HCT116 (cell line): ENCODE results near the gene GRM3. TPM values are rescaled to one million over a fixed set of nuclear protein-coding genes. Genes with fewer than 3 reads are reported as not detected.

ENCODE experiments used
- ATAC-seq: fragments of 200-7000 bp; cut with Tn5 transposase; 2 replicates; pipeline ENCODE4 v1.9.1; 2020; ENCODE audit warnings: mild to moderate bottlenecking, moderate library complexity
- BruUV-seq: library from RNA; stranded (reverse); fragments of 400-500 nt; replicated peaks from 2 replicates; lab custom pipeline; 2021; lab: Mats Ljungman, UMichigan
- CTCF ChIA-PET: fragments of 300-600 bp; sonication (Branson Sonifier 250); formaldehyde crosslinking; loops from one replicate; lab custom pipeline; 2021; ENCODE audit warnings: antibody characterized with exemption; lab: Charles Lee
- POLR2A ChIA-PET: fragments of 300-600, 350-600 bp; sonication (Branson Sonifier 250); formaldehyde crosslinking; loops from one replicate; lab custom pipeline; 2021; ENCODE audit warnings: antibody characterized with exemption; lab: Charles Lee
- RAD21 ChIA-PET, 2 experiments: fragments of 300-600 bp; sonication (Branson Sonifier 250); formaldehyde crosslinking; loops; one replicate each; lab custom pipeline; 2023; ENCODE audit warnings: low total read pairs in 2 of 2; ENCODE audit not compliant: uncharacterized antibody in 2 of 2, unreplicated experiment in 2 of 2, low non-redundant PET in 1 of 2; lab: Charles Lee
- DNase-seq: peaks from one replicate; pipeline ENCODE4 v3.0.0-alpha.2; 2010; ENCODE audit warnings: low read depth, low spot score
- H2AFZ ChIP-seq: fragments of 200-600 bp; shearing (Covaris generic), sonication (generic); 2 replicates; pipeline ENCODE4 v1.6.1; 2017; ENCODE audit warnings: low read depth, mixed run types, mixed read lengths, antibody characterized with exemption, low read length; ENCODE audit not compliant: poor library complexity, severe bottlenecking
- H3K27ac ChIP-seq: 2 replicates; pipeline ENCODE4 v1.5.1; 2012; ENCODE audit warnings: low read depth, low read length
- H3K27me3 ChIP-seq: fragments of 200-600 bp; sonication (generic); 2 replicates; pipeline ENCODE4 v1.6.1; 2016; ENCODE audit warnings: mixed run types, low read length, mixed read lengths; ENCODE audit not compliant: insufficient read depth
- H3K36me3 ChIP-seq, 2 experiments: fragments of 200-500 bp in 1 of 2; fragments of 200-600 bp in 1 of 2; sonication (Bioruptor generic) in 1 of 2; sonication (generic) in 1 of 2; 2 replicates each; pipeline versions ENCODE4 v1.5.1 to v1.6.1; 2014 to 2016; ENCODE audit warnings: low read length in 2 of 2, inconsistent platforms in 1 of 2, mixed read lengths in 1 of 2, mixed run types in 1 of 2; ENCODE audit not compliant: insufficient read depth in 2 of 2, control insufficient read depth in 1 of 2
- H3K4me1 ChIP-seq, 2 experiments: fragments of 200-600 bp in 1 of 2; sonication (generic) in 1 of 2; 2 replicates each; pipeline versions ENCODE4 v1.5.1 to v1.6.1; 2012 to 2017; ENCODE audit warnings: low read length in 2 of 2, inconsistent platforms in 1 of 2, mild to moderate bottlenecking in 1 of 2, mixed read lengths in 1 of 2, mixed run types in 1 of 2, moderate library complexity in 1 of 2; ENCODE audit not compliant: insufficient read depth in 2 of 2, control insufficient read depth in 1 of 2
- H3K4me2 ChIP-seq: fragments of 200-600 bp; sonication (generic); 2 replicates; pipeline ENCODE4 v1.6.1; 2017; ENCODE audit warnings: mixed run types, low read length, mixed read lengths
- H3K4me3 ChIP-seq, 2 experiments: fragments of 200-600 bp in 1 of 2; sonication (generic) in 1 of 2; replicated peaks in 1 of 2; 2 replicates each; pipeline ENCODE4 v1.5.1; 2011 to 2016; ENCODE audit warnings: low read length in 2 of 2, control low read depth in 1 of 2, low read depth in 1 of 2, mild to moderate bottlenecking in 1 of 2, mixed read lengths in 1 of 2, mixed run types in 1 of 2
- H3K79me2 ChIP-seq: fragments of 200-600 bp; sonication (generic); 2 replicates; pipeline ENCODE4 v1.6.1; 2017; ENCODE audit warnings: mild to moderate bottlenecking, mixed run types, low read length, moderate library complexity, mixed read lengths; ENCODE audit not compliant: insufficient read depth
- H3K9ac ChIP-seq: fragments of 200-600 bp; sonication (generic); 2 replicates; pipeline ENCODE4 v1.6.1; 2016; ENCODE audit warnings: low read length, mixed read lengths
- H3K9me2 ChIP-seq: fragments of 200-600 bp; sonication (generic), shearing (Covaris generic); 2 replicates; pipeline ENCODE4 v1.6.1; 2017; ENCODE audit warnings: mixed run types, mild to moderate bottlenecking, moderate library complexity; ENCODE audit not compliant: insufficient read depth
- H3K9me3 ChIP-seq, 2 experiments: fragments of 200-500 bp in 1 of 2; fragments of 200-600 bp in 1 of 2; sonication (Bioruptor generic) in 1 of 2; sonication (generic) in 1 of 2; 2 replicates each; pipeline ENCODE4 v1.6.1; 2014 to 2017; ENCODE audit warnings: low read length in 2 of 2, mixed read lengths in 2 of 2, inconsistent platforms in 1 of 2, low read depth in 1 of 2, mild to moderate bottlenecking in 1 of 2, mixed run types in 1 of 2, moderate library complexity in 1 of 2; ENCODE audit not compliant: control insufficient read depth in 1 of 2, insufficient read depth in 1 of 2
- H4K20me1 ChIP-seq: fragments of 200-600 bp; sonication (generic), shearing (Covaris generic); 2 replicates; pipeline ENCODE4 v1.6.1; 2017; ENCODE audit warnings: mixed run types, mild to moderate bottlenecking, moderate library complexity; ENCODE audit not compliant: insufficient read depth
- ATF3 ChIP-seq: IDR thresholded peaks from 2 replicates; pipeline ENCODE4 v1.6.1; 2012
- CEBPB ChIP-seq: IDR thresholded peaks from 2 replicates; pipeline ENCODE4 v1.6.1; 2012; ENCODE audit warnings: low read depth
- FOSL1 ChIP-seq: IDR thresholded peaks from 2 replicates; pipeline ENCODE4 v1.6.1; 2012; ENCODE audit warnings: low read depth
- RAD21 ChIP-seq: IDR thresholded peaks from 2 replicates; pipeline ENCODE4 v1.6.1; 2012; ENCODE audit warnings: low read depth, mild to moderate bottlenecking
- SRF ChIP-seq: IDR thresholded peaks from 2 replicates; pipeline ENCODE4 v1.6.1; 2012; ENCODE audit warnings: low read depth
- ZFX ChIP-seq: fragments of 450-650 bp; IDR thresholded peaks from 2 replicates; pipeline ENCODE4 v1.6.1; 2017
- intact Hi-C: fragments of 100-400 bp; cut with micrococcal nuclease; formaldehyde crosslinking; loops from 2 replicates; pipeline ENCODE4 v1.10.0; 2022
- total RNA-seq: library from RNA; stranded (reverse); gene quantifications from one replicate; pipeline ENCODE4 v1.2.1, GENCODE V29; 2021; ENCODE audit not compliant: unreplicated experiment

GRM3 gene
- total RNA-seq, 1 experiment from 2014 or later = not detected

GRCh38 chr7:86790383-86790782 is 146.7 kb downstream of the GRM3 start:
- no peak for ATAC-seq
- intact Hi-C loops = no loop called here
- H3K36me3 ChIP-seq = no peaks in the 10 kb centered on the region

GRCh38 chr7:86792260-86792659 is 148.6 kb downstream of the GRM3 start:
- H3K4me1 ChIP-seq = no peaks in the 10 kb centered on the region
- no peak overlapping the region for H3K9ac ChIP-seq
- DNase-seq (no peak), ATAC-seq (no peak)
- no peak overlapping the region for H2AFZ ChIP-seq
- H3K4me2 ChIP-seq = no peak overlapping the region
- H3K9me2 ChIP-seq = no peaks in the 10 kb centered on the region
- intact Hi-C loops = no loop called here
- TF ChIP-seq RAD21 (no peak), ZFX (no peak), SRF (no peak)
- H3K27me3 ChIP-seq = no peaks in the 10 kb centered on the region
- RAD21 ChIA-PET = no interaction called here
- CTCF ChIA-PET = interaction anchor here (0.7 kb wide), 1 partner anchor 779 kb away, joined by 3 read pairs; no protein-coding TSS in a partner anchor
- H3K4me3 ChIP-seq = no peak overlapping the region
- POLR2A ChIA-PET = no interaction called here
- H3K9me3 ChIP-seq = no peaks in the 10 kb centered on the region
- no peaks in the 10 kb centered on the region for H3K36me3 ChIP-seq
- no peak overlapping the region for H3K27ac ChIP-seq
- no TSS peak for BruUV-seq
- H3K79me2 ChIP-seq = no peaks in the 10 kb centered on the region
- H4K20me1 ChIP-seq = no peaks in the 10 kb centered on the region

More at GRCh38 chr7:86790383-86790782, 146.7 kb downstream of the GRM3 start:
- CTCF ChIA-PET = no interaction called here
- no peaks in the 10 kb centered on the region for H3K9me2 ChIP-seq
- no peak for DNase-seq
- H3K4me2 ChIP-seq = no peak overlapping the region
- no peaks in the 10 kb centered on the region for H3K27me3 ChIP-seq
- POLR2A ChIA-PET = no interaction called here
- no peaks in the 10 kb centered on the region for H3K9me3 ChIP-seq
- no peak overlapping the region for H3K9ac ChIP-seq
- RAD21 ChIA-PET = no interaction called here
- BruUV-seq = no TSS peak
- no peaks in the 10 kb centered on the region for H3K79me2 ChIP-seq
- H2AFZ ChIP-seq = no peak overlapping the region
- H3K4me1 ChIP-seq = no peaks in the 10 kb centered on the region
- no peak overlapping the region for H3K27ac ChIP-seq
- H3K4me3 ChIP-seq = no peak overlapping the region
- H4K20me1 ChIP-seq = no peaks in the 10 kb centered on the region
- TF ChIP-seq SRF (no peak), ATF3 (no peak), FOSL1 (no peak), CEBPB (no peak)
- TF ChIP-seq, all 23 proteins: peak for 0
